IgD-negative memory B cell (primary cell): ENCODE results near the gene TCFL5. TPM values are rescaled to one million over a fixed set of nuclear protein-coding genes. Genes with fewer than 3 reads are reported as not detected.

Experiments
- H3K27ac Mint-ChIP-seq, 3 donors: one replicate each; pipeline ENCODE4 v1.8.0; 2020 to 2022; ENCODE audit warnings: mild to moderate bottlenecking in 3 of 3, mixed read lengths in 3 of 3, moderate library complexity in 1 of 3
- H3K27me3 Mint-ChIP-seq: one replicate; pipeline ENCODE4 v1.8.0; 2021; ENCODE audit warnings: mixed read lengths
- H3K36me3 Mint-ChIP-seq: one replicate; pipeline ENCODE4 v1.8.0; 2020; ENCODE audit warnings: mild to moderate bottlenecking, mixed read lengths
- H3K4me1 Mint-ChIP-seq, 3 donors: one replicate each; pipeline ENCODE4 v1.8.0; 2020 to 2022; ENCODE audit warnings: mixed read lengths in 3 of 3, mild to moderate bottlenecking in 1 of 3
- H3K4me3 Mint-ChIP-seq, 4 donors: one replicate each; pipeline ENCODE4 v1.8.0; 2020 to 2022; ENCODE audit warnings: mild to moderate bottlenecking in 4 of 4, mixed read lengths in 4 of 4, moderate library complexity in 3 of 4
- H3K9me3 Mint-ChIP-seq, 3 donors: one replicate each; pipeline ENCODE4 v1.8.0; 2020 to 2021; ENCODE audit warnings: mixed read lengths in 3 of 3, mild to moderate bottlenecking in 1 of 3
- polyA plus RNA-seq: library from polyadenylated mRNA; unstranded; fragments of 300-500 nt; fragmentation: Illumina TruSeq; gene quantifications from one replicate; pipeline ENCODE4 v1.2.3, GENCODE V29; 2021

The TCFL5 gene
- polyA plus RNA-seq, 1 donor from 2014 or later = 1.2 TPM

- H3K36me3 Mint-ChIP-seq = peaks cover 4% of the 10 kb centered on the region
- H3K9me3 Mint-ChIP-seq = no peaks in the 10 kb centered on the region
- peak overlapping the region in 2 of 3 donors; percentile 89 to 93 for H3K27ac Mint-ChIP-seq
- no peaks in the 10 kb centered on the region for H3K27me3 Mint-ChIP-seq
- peak overlapping the region in 2 of 4 donors; percentile 72 to 89 for H3K4me3 Mint-ChIP-seq
- H3K4me1 Mint-ChIP-seq = peaks cover 12 to 24% (median 16%) of the 10 kb centered on the region in 3 donors
Measured at GRCh38 chr20:62807444-62808210, 54.0 kb downstream of the TCFL5 start.

DNA sequence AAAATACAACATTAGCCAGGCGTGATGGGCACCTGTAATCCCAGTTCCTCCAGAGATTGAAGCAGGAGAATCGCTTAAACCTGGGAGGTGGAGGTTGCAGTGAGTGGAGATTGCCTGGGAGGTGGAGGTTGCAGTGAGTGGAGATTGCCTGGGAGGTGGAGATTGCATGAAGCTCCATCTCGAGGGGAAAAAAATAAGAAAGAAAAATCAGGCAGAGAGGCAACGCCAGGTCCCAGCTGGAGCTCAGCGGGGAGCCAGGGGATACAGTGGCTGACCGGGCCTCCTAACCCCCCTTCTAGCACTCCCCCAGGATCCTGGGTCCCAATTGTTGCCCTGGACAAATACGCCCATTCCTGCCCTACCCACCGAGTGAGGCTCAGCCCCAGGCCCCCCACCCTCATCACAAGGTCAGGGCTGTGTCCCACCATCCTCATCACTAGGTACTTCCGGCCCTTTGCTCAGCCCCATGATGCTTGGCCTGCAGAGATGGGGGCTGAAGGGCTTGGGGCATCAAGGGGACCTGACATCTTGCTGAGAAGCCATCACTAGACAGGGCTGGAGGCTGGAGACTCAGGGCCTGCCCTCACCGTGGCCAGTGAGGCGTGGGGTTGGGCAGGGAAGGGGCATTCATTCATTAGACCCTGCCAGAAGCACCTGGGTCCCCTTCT, 55.1 kb downstream of the TCFL5 start:
- Mint-ChIP-seq H3K36me3 (peaks cover 4% of the 10 kb centered on the region), H3K27me3 (no peaks in the 10 kb centered on the region), H3K4me1 (peaks cover 12 to 24% (median 16%) of the 10 kb centered on the region in 3 donors), H3K4me3 (peak overlapping the region; percentile 76 to 90 (median 85)), H3K27ac (peak overlapping the region; percentile 67 to 74 (median 71)), H3K9me3 (no peaks in the 10 kb centered on the region)

DNA sequence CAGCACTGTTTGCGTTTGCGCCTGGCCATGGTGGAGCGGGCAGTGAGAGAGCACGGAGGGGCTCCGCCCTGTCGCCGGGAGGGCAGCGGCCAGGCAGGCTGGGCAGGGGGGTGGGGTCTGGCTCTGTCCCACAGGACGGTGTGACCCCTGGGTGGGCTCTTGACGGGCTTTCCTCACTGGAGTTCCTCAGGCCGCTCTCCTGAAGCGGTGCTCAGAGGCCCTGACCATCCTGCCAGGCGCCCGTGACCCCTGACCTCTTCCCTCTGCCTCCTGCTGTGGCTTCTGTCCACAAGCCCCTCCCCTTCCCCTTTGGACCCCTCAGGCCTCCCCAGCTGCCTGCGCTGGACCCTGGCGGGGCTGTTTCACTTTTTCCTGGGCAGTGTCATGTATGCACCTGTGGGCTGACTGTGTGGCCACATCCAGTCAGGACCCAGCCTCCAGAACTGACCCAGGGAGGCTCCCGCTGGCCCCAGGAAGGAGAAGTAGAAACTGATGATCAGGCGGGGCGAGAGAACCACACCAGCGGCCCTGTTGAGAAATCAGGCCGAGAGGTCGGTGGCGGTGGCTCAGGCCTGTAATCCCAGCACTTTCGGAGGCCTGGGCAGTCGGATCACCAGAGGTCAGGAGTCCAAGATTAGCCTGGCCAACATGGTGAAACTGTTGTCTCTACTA, 55.8 kb downstream of the TCFL5 start:
- Mint-ChIP-seq H3K27ac (peak overlapping the region; percentile 71 to 80 (median 74)), H3K4me3 (peak overlapping the region; percentile 76 to 90 (median 85)), H3K27me3 (no peaks in the 10 kb centered on the region), H3K9me3 (no peaks in the 10 kb centered on the region), H3K4me1 (peaks cover 12 to 24% (median 18%) of the 10 kb centered on the region in 3 donors), H3K36me3 (peaks cover 4% of the 10 kb centered on the region)

DNA sequence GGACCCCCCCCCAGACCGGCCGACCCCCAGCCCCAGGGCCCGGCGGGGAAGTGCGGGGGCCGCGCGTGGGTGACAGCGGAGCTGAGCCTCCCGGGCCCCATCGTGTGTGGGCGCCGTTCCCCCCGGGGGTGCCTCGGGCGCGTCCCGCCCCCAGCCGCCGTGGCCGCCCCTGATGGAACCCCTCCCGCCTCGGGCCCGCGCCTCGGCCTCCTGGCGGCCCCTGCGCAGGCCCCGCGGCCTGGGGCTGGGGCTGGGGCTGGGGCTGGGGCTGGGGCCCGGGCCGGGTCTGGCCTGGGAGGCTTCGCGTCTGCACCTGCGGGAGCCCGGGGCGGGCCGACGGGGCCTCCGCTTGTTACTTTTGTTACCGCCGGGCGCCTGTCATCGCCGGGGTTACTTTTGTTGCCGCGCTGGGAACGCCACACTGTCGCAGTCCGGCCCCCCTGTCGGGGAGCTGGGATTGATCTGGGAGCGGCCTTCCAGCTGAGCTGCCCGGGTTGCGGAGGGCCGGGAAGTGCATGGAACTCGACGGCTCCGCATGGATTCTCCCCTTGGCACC, 56.4 kb downstream of the TCFL5 start:
- H3K27ac Mint-ChIP-seq = peak overlapping the region; percentile 74 to 98 (median 80)
- H3K27me3 Mint-ChIP-seq = no peaks in the 10 kb centered on the region
- peak overlapping the region; percentile 79 to 97 (median 86) for H3K4me3 Mint-ChIP-seq
- H3K36me3 Mint-ChIP-seq = peaks cover 4% of the 10 kb centered on the region
- H3K4me1 Mint-ChIP-seq = peaks cover 12 to 24% (median 18%) of the 10 kb centered on the region in 3 donors
- H3K9me3 Mint-ChIP-seq = no peaks in the 10 kb centered on the region

- Mint-ChIP-seq H3K4me3 (peak within 1 kb of the TSS; percentile 92 to 100 (median 98)), H3K9me3 (no peaks in the 10 kb centered on the region), H3K36me3 (peaks cover 4% of the 10 kb centered on the region), H3K27ac (peak within 1 kb of the TSS; percentile 97 to 98 (median 97)), H3K27me3 (no peaks in the 10 kb centered on the region), H3K4me1 (peaks cover 12 to 24% (median 18%) of the 10 kb centered on the region in 3 donors)
Measured at GRCh38 chr20:62804627-62805154, 56.9 kb downstream of the TCFL5 start, which contains the start of gene OGFR. Gene OGFR, plus strand, starts transcription at chr20:62804835. Its CDS starts 25 bp downstream, at chr20:62804860.

- Mint-ChIP-seq H3K27me3 (no peaks in the 10 kb centered on the region), H3K27ac (peak overlapping the region; percentile 96 to 98 (median 97)), H3K9me3 (no peaks in the 10 kb centered on the region), H3K4me1 (peaks cover 12 to 24% (median 18%) of the 10 kb centered on the region in 3 donors), H3K4me3 (peak overlapping the region; percentile 90 to 100 (median 98)), H3K36me3 (peaks cover 4% of the 10 kb centered on the region)
Measured at GRCh38 chr20:62804021-62804626, 57.5 kb downstream of the TCFL5 start.

DNA sequence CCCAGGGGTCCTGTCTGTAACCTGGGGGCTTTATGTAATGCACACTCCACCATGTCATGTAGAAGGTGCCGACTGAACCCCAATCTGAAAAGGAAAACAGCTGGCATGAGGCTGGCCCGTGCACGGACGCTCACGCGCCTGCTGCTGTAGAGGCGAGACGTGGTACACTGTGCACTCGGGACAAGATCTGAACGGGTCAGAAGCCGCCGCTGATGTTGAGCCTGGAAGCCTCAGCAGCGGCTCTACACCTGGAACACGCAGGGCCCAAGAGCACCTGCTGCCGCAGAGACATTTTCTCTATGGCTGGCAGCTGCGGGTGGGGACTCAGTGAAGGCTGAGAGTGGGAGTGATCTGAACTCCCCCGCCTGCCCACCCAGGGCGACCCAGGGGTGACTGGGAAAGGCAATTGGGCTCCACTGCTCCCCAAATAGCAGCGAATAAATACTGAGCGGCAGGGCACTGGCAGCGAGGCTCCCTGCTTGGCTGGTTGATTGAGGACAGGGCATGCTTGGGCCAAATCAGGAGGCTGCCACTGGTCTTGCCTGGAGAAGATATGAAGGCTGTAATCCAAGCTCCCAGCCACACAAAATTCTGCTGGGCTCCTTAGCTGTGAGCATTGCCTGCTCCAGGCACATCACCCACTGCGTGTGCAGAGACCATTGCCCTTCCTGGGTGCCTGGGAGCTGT, 59.5 kb downstream of the TCFL5 start:
- H3K9me3 Mint-ChIP-seq = no peaks in the 10 kb centered on the region
- no peaks in the 10 kb centered on the region for H3K27me3 Mint-ChIP-seq
- H3K27ac Mint-ChIP-seq = peak overlapping the region in 1 of 3 donors; percentile 88
- peaks cover 11 to 20% (median 13%) of the 10 kb centered on the region in 3 donors for H3K4me1 Mint-ChIP-seq
- H3K4me3 Mint-ChIP-seq = peak overlapping the region in 3 of 4 donors; percentile 41 to 97 (median 48)
- peaks cover 5% of the 10 kb centered on the region for H3K36me3 Mint-ChIP-seq

- peaks cover 10 to 17% (median 11%) of the 10 kb centered on the region in 3 donors for H3K4me1 Mint-ChIP-seq
- no peaks in the 10 kb centered on the region for H3K27me3 Mint-ChIP-seq
- no peaks in the 10 kb centered on the region for H3K9me3 Mint-ChIP-seq
- H3K27ac Mint-ChIP-seq = peak overlapping the region in 1 of 3 donors; percentile 88
- H3K36me3 Mint-ChIP-seq = peaks cover 5% of the 10 kb centered on the region
- H3K4me3 Mint-ChIP-seq = peak overlapping the region in 2 of 4 donors; percentile 48 to 97
Measured at GRCh38 chr20:62801284-62802010, 60.2 kb downstream of the TCFL5 start.

- H3K27me3 Mint-ChIP-seq = no peaks in the 10 kb centered on the region
- H3K4me3 Mint-ChIP-seq = peak overlapping the region in 1 of 4 donors; percentile 90
- H3K4me1 Mint-ChIP-seq = peaks cover 9 to 17% (median 13%) of the 10 kb centered on the region in 3 donors
- peak overlapping the region in 1 of 3 donors; percentile 75 for H3K27ac Mint-ChIP-seq
- H3K36me3 Mint-ChIP-seq = peaks cover 5% of the 10 kb centered on the region
- no peaks in the 10 kb centered on the region for H3K9me3 Mint-ChIP-seq
Measured at GRCh38 chr20:62800314-62801259, 61.0 kb downstream of the TCFL5 start.

DNA sequence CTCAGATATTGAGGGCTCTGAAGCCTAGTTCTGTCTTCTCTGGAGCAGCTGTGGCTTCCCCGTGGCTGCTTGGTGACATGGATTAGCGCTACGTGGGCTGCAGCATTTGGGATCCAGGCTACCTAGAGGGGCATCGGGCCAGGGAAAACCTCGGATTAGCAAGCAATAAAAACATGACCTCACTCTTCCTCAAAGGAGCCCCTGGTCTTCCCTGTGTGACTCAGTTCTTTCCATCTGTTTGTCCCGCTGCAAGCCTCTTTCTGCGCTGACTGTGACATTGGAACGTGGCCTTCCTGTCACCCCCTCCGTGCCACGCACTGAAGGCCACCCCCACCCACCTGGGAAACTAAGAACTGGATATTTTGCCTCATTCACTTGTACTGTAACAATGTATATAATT, 61.7 kb downstream of the TCFL5 start:
- H3K4me3 Mint-ChIP-seq = peak overlapping the region in 2 of 4 donors; percentile 30 to 90
- H3K27me3 Mint-ChIP-seq = no peaks in the 10 kb centered on the region
- peaks cover 5% of the 10 kb centered on the region for H3K36me3 Mint-ChIP-seq
- peaks cover 9 to 17% (median 13%) of the 10 kb centered on the region in 3 donors for H3K4me1 Mint-ChIP-seq
- H3K27ac Mint-ChIP-seq = peak overlapping the region in 1 of 3 donors; percentile 75
- H3K9me3 Mint-ChIP-seq = no peaks in the 10 kb centered on the region

DNA sequence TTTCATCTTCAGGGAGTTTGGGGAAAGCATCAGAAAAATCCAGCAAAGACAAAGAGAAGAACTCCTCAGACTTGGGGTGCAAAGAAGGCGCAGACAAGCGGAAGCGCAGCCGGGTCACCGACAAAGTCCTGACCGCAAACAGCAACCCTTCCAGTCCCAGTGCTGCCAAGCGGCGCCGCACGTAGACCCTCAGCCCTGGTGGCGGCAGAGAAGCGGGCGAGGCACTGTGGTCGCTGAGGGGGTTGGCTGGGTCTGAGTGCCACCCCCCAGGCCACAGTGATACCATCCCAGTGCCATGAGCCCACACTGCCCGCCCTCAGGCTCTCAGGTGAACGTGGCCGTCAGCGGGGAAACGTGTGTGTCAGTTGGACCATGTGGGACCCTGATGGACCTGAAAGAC, 62.2 kb downstream of the TCFL5 start:
- Mint-ChIP-seq H3K27ac (peak overlapping the region in 1 of 3 donors; percentile 75), H3K27me3 (no peaks in the 10 kb centered on the region), H3K4me1 (peaks cover 9 to 17% (median 13%) of the 10 kb centered on the region in 3 donors), H3K4me3 (peak overlapping the region in 1 of 4 donors; percentile 90), H3K9me3 (no peaks in the 10 kb centered on the region), H3K36me3 (peaks cover 5% of the 10 kb centered on the region)

GRCh38 chr20:62799036-62799435, 62.6 kb downstream of the TCFL5 start:
- H3K27me3 Mint-ChIP-seq = no peaks in the 10 kb centered on the region
- peak overlapping the region in 1 of 4 donors; percentile 90 for H3K4me3 Mint-ChIP-seq
- peaks cover 5% of the 10 kb centered on the region for H3K36me3 Mint-ChIP-seq
- H3K27ac Mint-ChIP-seq = peak overlapping the region in 1 of 3 donors; percentile 67
- no peaks in the 10 kb centered on the region for H3K9me3 Mint-ChIP-seq
- peaks cover 9 to 14% (median 12%) of the 10 kb centered on the region in 3 donors for H3K4me1 Mint-ChIP-seq
